Measurements from ENCODE around the gene PTPRM.

DNA sequence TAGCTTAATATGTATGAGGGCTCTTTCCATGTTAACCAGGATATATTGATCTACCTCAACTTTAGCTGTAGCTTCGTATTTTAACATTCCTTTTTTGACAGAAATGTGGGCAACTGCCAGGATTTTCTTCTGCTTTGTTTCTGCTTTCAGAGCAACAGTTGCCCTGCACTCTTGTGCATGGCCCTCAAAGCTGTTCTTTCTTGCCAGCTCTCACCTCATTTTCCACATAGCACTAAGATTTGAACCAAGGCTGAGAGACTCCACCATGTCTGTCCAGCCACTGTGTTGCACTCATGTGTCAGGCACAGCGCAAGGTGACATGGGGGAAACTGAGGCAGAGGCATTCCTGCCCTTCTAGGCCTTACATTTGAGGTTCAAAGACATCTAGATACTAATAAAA, 619.3 kb downstream of the PTPRM start:
- TF ChIP-seq, protein P1, sequence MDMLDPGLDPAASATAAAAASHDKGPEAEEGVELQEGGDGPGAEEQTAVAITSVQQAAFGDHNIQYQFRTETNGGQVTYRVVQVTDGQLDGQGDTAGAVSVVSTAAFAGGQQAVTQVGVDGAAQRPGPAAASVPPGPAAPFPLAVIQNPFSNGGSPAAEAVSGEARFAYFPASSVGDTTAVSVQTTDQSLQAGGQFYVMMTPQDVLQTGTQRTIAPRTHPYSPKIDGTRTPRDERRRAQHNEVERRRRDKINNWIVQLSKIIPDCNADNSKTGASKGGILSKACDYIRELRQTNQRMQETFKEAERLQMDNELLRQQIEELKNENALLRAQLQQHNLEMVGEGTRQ (IDR thresholded peaks at IDR 0.05; ENCODE audit: low read depth, low read length) = no peak
- no peak for TF ChIP-seq POLR2A (IDR thresholded peaks at IDR 0.05; ENCODE audit: low read depth, low read length)
- TF ChIP-seq, protein P2, sequence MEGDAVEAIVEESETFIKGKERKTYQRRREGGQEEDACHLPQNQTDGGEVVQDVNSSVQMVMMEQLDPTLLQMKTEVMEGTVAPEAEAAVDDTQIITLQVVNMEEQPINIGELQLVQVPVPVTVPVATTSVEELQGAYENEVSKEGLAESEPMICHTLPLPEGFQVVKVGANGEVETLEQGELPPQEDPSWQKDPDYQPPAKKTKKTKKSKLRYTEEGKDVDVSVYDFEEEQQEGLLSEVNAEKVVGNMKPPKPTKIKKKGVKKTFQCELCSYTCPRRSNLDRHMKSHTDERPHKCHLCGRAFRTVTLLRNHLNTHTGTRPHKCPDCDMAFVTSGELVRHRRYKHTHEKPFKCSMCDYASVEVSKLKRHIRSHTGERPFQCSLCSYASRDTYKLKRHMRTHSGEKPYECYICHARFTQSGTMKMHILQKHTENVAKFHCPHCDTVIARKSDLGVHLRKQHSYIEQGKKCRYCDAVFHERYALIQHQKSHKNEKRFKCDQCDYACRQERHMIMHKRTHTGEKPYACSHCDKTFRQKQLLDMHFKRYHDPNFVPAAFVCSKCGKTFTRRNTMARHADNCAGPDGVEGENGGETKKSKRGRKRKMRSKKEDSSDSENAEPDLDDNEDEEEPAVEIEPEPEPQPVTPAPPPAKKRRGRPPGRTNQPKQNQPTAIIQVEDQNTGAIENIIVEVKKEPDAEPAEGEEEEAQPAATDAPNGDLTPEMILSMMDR (conservative IDR thresholded peaks at IDR 0.05; ENCODE audit: low read depth, low read length) = no peak
- no peak for TF ChIP-seq CEBPB (IDR thresholded peaks at IDR 0.05; ENCODE audit: low read depth, low read length)
- TF ChIP-seq RFX5 (IDR thresholded peaks at IDR 0.05; ENCODE audit: low read depth, low read length) = no peak
- no peak for TF ChIP-seq SMC3 (IDR thresholded peaks at IDR 0.05; ENCODE audit: low read depth, low read length)
- no peak for TF ChIP-seq MXI1 (IDR thresholded peaks at IDR 0.05; ENCODE audit: borderline replicate concordance, low read depth, low read length)
- no peak for TF ChIP-seq RAD21 (IDR thresholded peaks at IDR 0.05; ENCODE audit: low read length)
